ENCODE measurements around the gene FRMPD1.

DNA sequence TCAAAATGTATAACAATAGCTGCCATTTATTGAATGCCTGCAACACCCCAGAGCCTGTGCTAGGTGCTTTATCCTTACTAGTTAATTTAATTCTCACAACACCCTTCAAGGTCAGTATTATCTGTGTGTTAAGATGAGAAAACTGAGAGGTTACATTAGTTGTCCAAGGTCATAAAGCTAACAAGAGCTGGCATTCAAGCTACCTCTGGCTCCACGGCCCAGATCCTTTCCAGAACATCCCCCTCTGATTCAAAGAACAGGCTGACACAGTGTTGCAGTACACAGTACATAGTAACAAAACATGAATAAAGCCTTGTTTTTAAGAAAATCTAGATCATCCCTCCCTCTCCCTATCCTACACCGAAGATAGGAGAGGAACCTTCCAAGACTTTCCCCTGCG is 9.4 kb upstream of the FRMPD1 start:
- TF ChIP-seq CTCF (IDR thresholded peaks at IDR 0.05) (no peak), POLR2A (IDR thresholded peaks at IDR 0.05) (no peak)
